ES-I3 (cell line): ENCODE measurements around the gene OR10W1.

Source experiments
- H3K36me3 ChIP-seq: 2 replicates; pipeline ENCODE4 v1.6.1; 2013; ENCODE audit warnings: mild to moderate bottlenecking, low read length, control low read depth, moderate library complexity; ENCODE audit not compliant: insufficient read depth
- H3K4me1 ChIP-seq: 2 replicates; pipeline ENCODE4 v1.6.1; 2013; ENCODE audit warnings: mild to moderate bottlenecking, control low read depth, low read length; ENCODE audit not compliant: insufficient read depth
- H3K9ac ChIP-seq: 2 replicates; pipeline ENCODE4 v1.6.1; 2013; ENCODE audit warnings: low read depth, mild to moderate bottlenecking, low read length, moderate library complexity
- H3K9me3 ChIP-seq: 2 replicates; pipeline ENCODE4 v1.6.1; 2013; ENCODE audit warnings: mild to moderate bottlenecking, low read length, moderate library complexity; ENCODE audit not compliant: control insufficient read depth, insufficient read depth

OR10W1 gene

GRCh38 chr11:58268142-58268541 is at the start of gene OR10W1:
Gene OR10W1, minus strand, starts transcription at chr11:58268260. Its CDS starts 402 bp downstream, at chr11:58267858.
- no peaks in the 10 kb centered on the region for H3K36me3 ChIP-seq
- H3K9ac ChIP-seq = no peak within 1 kb of the TSS
- no peaks in the 10 kb centered on the region for H3K4me1 ChIP-seq
- no peaks in the 10 kb centered on the region for H3K9me3 ChIP-seq

- Histone ChIP-seq H3K9me3 (0 out of 2 replicates have a peak, but pooled peaks cover 2% of the 10 kb centered on the region), H3K9ac (no peak overlapping the region), H3K36me3 (no peaks in the 10 kb centered on the region), H3K4me1 (no peaks in the 10 kb centered on the region)
These were observed 48.1 kb upstream of the OR10W1 start for GRCh38 chr11:58316142-58316541.

- Histone ChIP-seq H3K9ac (no peak overlapping the region), H3K9me3 (no peaks in the 10 kb centered on the region), H3K4me1 (no peaks in the 10 kb centered on the region), H3K36me3 (no peaks in the 10 kb centered on the region)
These were observed 33.5 kb upstream of the OR10W1 start for GRCh38 chr11:58301576-58301975.

- H3K36me3 ChIP-seq = no peaks in the 10 kb centered on the region
- H3K4me1 ChIP-seq = no peaks in the 10 kb centered on the region
- no peaks in the 10 kb centered on the region for H3K9me3 ChIP-seq
- H3K9ac ChIP-seq = no peak overlapping the region
These were observed 24.0 kb upstream of the OR10W1 start for GRCh38 chr11:58292017-58292416.

GRCh38 chr11:58289266-58289665 is 21.2 kb upstream of the OR10W1 start:
- Histone ChIP-seq H3K9ac (no peak overlapping the region), H3K4me1 (no peaks in the 10 kb centered on the region), H3K9me3 (no peaks in the 10 kb centered on the region), H3K36me3 (no peaks in the 10 kb centered on the region)

- no peaks in the 10 kb centered on the region for H3K36me3 ChIP-seq
- H3K9ac ChIP-seq = no peak overlapping the region
- H3K9me3 ChIP-seq = no peaks in the 10 kb centered on the region
These were observed 18.2 kb upstream of the OR10W1 start for GRCh38 chr11:58286249-58286648.

GRCh38 chr11:58285483-58286040 is 17.5 kb upstream of the OR10W1 start:
- H3K9me3 ChIP-seq = no peaks in the 10 kb centered on the region
- H3K4me1 ChIP-seq = no peaks in the 10 kb centered on the region
- H3K9ac ChIP-seq = no peak overlapping the region
- no peaks in the 10 kb centered on the region for H3K36me3 ChIP-seq

More at GRCh38 chr11:58286249-58286648, 18.2 kb upstream of the OR10W1 start:
- no peaks in the 10 kb centered on the region for H3K4me1 ChIP-seq

GRCh38 chr11:58276151-58276550 is 8.1 kb upstream of the OR10W1 start:
- Histone ChIP-seq H3K9ac (no peak overlapping the region), H3K9me3 (no peaks in the 10 kb centered on the region), H3K4me1 (no peaks in the 10 kb centered on the region), H3K36me3 (no peaks in the 10 kb centered on the region)

- Histone ChIP-seq H3K36me3 (no peaks in the 10 kb centered on the region), H3K9ac (no peak overlapping the region), H3K4me1 (no peaks in the 10 kb centered on the region), H3K9me3 (no peaks in the 10 kb centered on the region)
These were observed 6.9 kb upstream of the OR10W1 start for GRCh38 chr11:58275002-58275401.

- Histone ChIP-seq H3K9ac (no peak overlapping the region), H3K9me3 (no peaks in the 10 kb centered on the region), H3K36me3 (no peaks in the 10 kb centered on the region), H3K4me1 (no peaks in the 10 kb centered on the region)
These were observed 8.1 kb downstream of the OR10W1 start for GRCh38 chr11:58259983-58260382.

- no peak overlapping the region for H3K9ac ChIP-seq
- H3K4me1 ChIP-seq = no peaks in the 10 kb centered on the region
- H3K9me3 ChIP-seq = no peaks in the 10 kb centered on the region
- no peaks in the 10 kb centered on the region for H3K36me3 ChIP-seq
These were observed 13.1 kb downstream of the OR10W1 start for GRCh38 chr11:58254936-58255335.

- H3K9me3 ChIP-seq = no peaks in the 10 kb centered on the region
- no peaks in the 10 kb centered on the region for H3K4me1 ChIP-seq
- no peak overlapping the region for H3K9ac ChIP-seq
- H3K36me3 ChIP-seq = no peaks in the 10 kb centered on the region
These were observed 24.1 kb downstream of the OR10W1 start for GRCh38 chr11:58243954-58244353.

- Histone ChIP-seq H3K36me3 (no peaks in the 10 kb centered on the region), H3K9me3 (no peaks in the 10 kb centered on the region; the same call in 1 of the 2 replicates), H3K9ac (no peak overlapping the region), H3K4me1 (no peaks in the 10 kb centered on the region)
These were observed 40.0 kb downstream of the OR10W1 start for GRCh38 chr11:58227956-58228615.

- Histone ChIP-seq H3K9ac (no peak overlapping the region), H3K36me3 (no peaks in the 10 kb centered on the region), H3K4me1 (no peaks in the 10 kb centered on the region), H3K9me3 (no peaks in the 10 kb centered on the region)
These were observed 45.3 kb downstream of the OR10W1 start for GRCh38 chr11:58222721-58223120.
